Measurements from ENCODE around the gene FOXO3B.
A peak's percentile ranks its signal among the peaks of the same experiment; 100 is the strongest.
"Not testable (repeated sequence)": the region's sequence is repeated elsewhere in the genome, so short reads cannot be mapped to it uniquely, and the experiment has no call there.

Gene FOXO3B

GRCh38 chr17:18695143-18695542 is 13.0 kb upstream of the FOXO3B start:
- H3K9me3 ChIP-seq (ENCODE audit: control insufficient read depth in 1 of 2, low read length in 2 of 2); H3K27me3 ChIP-seq (ENCODE audit: low read depth, low read length); H3K4me3 ChIP-seq (ENCODE audit: low read depth in 1 of 2, low read length in 2 of 2); H3K36me3 ChIP-seq (ENCODE audit: control insufficient read depth in 1 of 2, insufficient read depth in 2 of 2, low read length in 2 of 2); H3K27ac ChIP-seq (ENCODE audit: low read length); H3K4me1 ChIP-seq (ENCODE audit: control insufficient read depth in 1 of 2, insufficient read depth in 2 of 2, low read length in 2 of 2): not testable (repeated sequence)

- H3K9me3 ChIP-seq (ENCODE audit: control insufficient read depth in 1 of 2, low read length in 2 of 2); H3K36me3 ChIP-seq (ENCODE audit: control insufficient read depth in 1 of 2, insufficient read depth in 2 of 2, low read length in 2 of 2); H3K27ac ChIP-seq (ENCODE audit: low read length); H3K4me1 ChIP-seq (ENCODE audit: control insufficient read depth in 1 of 2, insufficient read depth in 2 of 2, low read length in 2 of 2); H3K27me3 ChIP-seq (ENCODE audit: low read depth, low read length): not testable (repeated sequence)
- H3K4me3 ChIP-seq (ENCODE audit: low read depth in 1 of 2, low read length in 2 of 2): peak overlapping the region in 1 of 2 donors; percentile 45
These were observed 554 bp upstream of the FOXO3B start for GRCh38 chr17:18682668-18683067.

GRCh38 chr17:18677381-18677780 is 4.7 kb downstream of the FOXO3B start:
- H3K4me3 ChIP-seq (ENCODE audit: low read depth in 1 of 2, low read length in 2 of 2); H3K27me3 ChIP-seq (ENCODE audit: low read depth, low read length); H3K27ac ChIP-seq (ENCODE audit: low read length); H3K4me1 ChIP-seq (ENCODE audit: control insufficient read depth in 1 of 2, insufficient read depth in 2 of 2, low read length in 2 of 2); H3K36me3 ChIP-seq (ENCODE audit: control insufficient read depth in 1 of 2, insufficient read depth in 2 of 2, low read length in 2 of 2); H3K9me3 ChIP-seq (ENCODE audit: control insufficient read depth in 1 of 2, low read length in 2 of 2): not testable (repeated sequence)

- H3K9me3 ChIP-seq (ENCODE audit: control insufficient read depth in 1 of 2, low read length in 2 of 2); H3K27ac ChIP-seq (ENCODE audit: low read length); H3K4me3 ChIP-seq (ENCODE audit: low read depth in 1 of 2, low read length in 2 of 2); H3K36me3 ChIP-seq (ENCODE audit: control insufficient read depth in 1 of 2, insufficient read depth in 2 of 2, low read length in 2 of 2); H3K4me1 ChIP-seq (ENCODE audit: control insufficient read depth in 1 of 2, insufficient read depth in 2 of 2, low read length in 2 of 2); H3K27me3 ChIP-seq (ENCODE audit: low read depth, low read length): not testable (repeated sequence)
These were observed 5.2 kb downstream of the FOXO3B start for GRCh38 chr17:18676928-18677327.

GRCh38 chr17:18672395-18673227 is 9.5 kb downstream of the FOXO3B start:
- H3K27me3 ChIP-seq (ENCODE audit: low read depth, low read length); H3K27ac ChIP-seq (ENCODE audit: low read length); H3K4me1 ChIP-seq (ENCODE audit: control insufficient read depth in 1 of 2, insufficient read depth in 2 of 2, low read length in 2 of 2); H3K4me3 ChIP-seq (ENCODE audit: low read depth in 1 of 2, low read length in 2 of 2): not testable (repeated sequence)
- H3K9me3 ChIP-seq (ENCODE audit: control insufficient read depth in 1 of 2, low read length in 2 of 2): peaks cover 0 to 14% of the 10 kb centered on the region in 2 donors
- H3K36me3 ChIP-seq (ENCODE audit: control insufficient read depth in 1 of 2, insufficient read depth in 2 of 2, low read length in 2 of 2): peaks cover 0 to 27% of the 10 kb centered on the region in 2 donors

GRCh38 chr17:18668625-18669024 is 13.5 kb downstream of the FOXO3B start:
- Histone ChIP-seq H3K9me3 (ENCODE audit: control insufficient read depth in 1 of 2, low read length in 2 of 2) (peaks cover 0 to 19% of the 10 kb centered on the region in 2 donors), H3K36me3 (ENCODE audit: control insufficient read depth in 1 of 2, insufficient read depth in 2 of 2, low read length in 2 of 2) (peaks cover 0 to 27% of the 10 kb centered on the region in 2 donors)
- not testable (repeated sequence) for H3K4me1 ChIP-seq (ENCODE audit: control insufficient read depth in 1 of 2, insufficient read depth in 2 of 2, low read length in 2 of 2); H3K4me3 ChIP-seq (ENCODE audit: low read depth in 1 of 2, low read length in 2 of 2); H3K27me3 ChIP-seq (ENCODE audit: low read depth, low read length); H3K27ac ChIP-seq (ENCODE audit: low read length)

- H3K9me3 ChIP-seq (ENCODE audit: control insufficient read depth in 1 of 2, low read length in 2 of 2): peaks cover 0 to 25% of the 10 kb centered on the region in 2 donors
These were observed 14.6 kb downstream of the FOXO3B start for GRCh38 chr17:18667535-18667934.

GRCh38 chr17:18666326-18666725 is 15.8 kb downstream of the FOXO3B start:
- H3K27ac ChIP-seq (ENCODE audit: low read length); H3K4me1 ChIP-seq (ENCODE audit: control insufficient read depth in 1 of 2, insufficient read depth in 2 of 2, low read length in 2 of 2); H3K27me3 ChIP-seq (ENCODE audit: low read depth, low read length); H3K4me3 ChIP-seq (ENCODE audit: low read depth in 1 of 2, low read length in 2 of 2): not testable (repeated sequence)
- peaks cover 0 to 19% of the 10 kb centered on the region in 2 donors for H3K36me3 ChIP-seq (ENCODE audit: control insufficient read depth in 1 of 2, insufficient read depth in 2 of 2, low read length in 2 of 2)
- H3K9me3 ChIP-seq (ENCODE audit: control insufficient read depth in 1 of 2, low read length in 2 of 2): peaks cover 0 to 30% of the 10 kb centered on the region in 2 donors

More at GRCh38 chr17:18667535-18667934, 14.6 kb downstream of the FOXO3B start:
- H3K4me3 ChIP-seq (ENCODE audit: low read depth in 1 of 2, low read length in 2 of 2); H3K4me1 ChIP-seq (ENCODE audit: control insufficient read depth in 1 of 2, insufficient read depth in 2 of 2, low read length in 2 of 2); H3K27me3 ChIP-seq (ENCODE audit: low read depth, low read length); H3K27ac ChIP-seq (ENCODE audit: low read length): not testable (repeated sequence)
- H3K36me3 ChIP-seq (ENCODE audit: control insufficient read depth in 1 of 2, insufficient read depth in 2 of 2, low read length in 2 of 2): peaks cover 0 to 27% of the 10 kb centered on the region in 2 donors

GRCh38 chr17:18661924-18662624 is 20.0 kb downstream of the FOXO3B start:
- not testable (repeated sequence) for H3K27ac ChIP-seq (ENCODE audit: low read length)
- H3K9me3 ChIP-seq (ENCODE audit: control insufficient read depth in 1 of 2, low read length in 2 of 2): peaks cover 0 to 29% of the 10 kb centered on the region in 2 donors

GRCh38 chr17:18650094-18650493 is 32.0 kb downstream of the FOXO3B start:
- not testable (repeated sequence) for H3K27me3 ChIP-seq (ENCODE audit: low read depth, low read length); H3K4me1 ChIP-seq (ENCODE audit: control insufficient read depth in 1 of 2, insufficient read depth in 2 of 2, low read length in 2 of 2); H3K36me3 ChIP-seq (ENCODE audit: control insufficient read depth in 1 of 2, insufficient read depth in 2 of 2, low read length in 2 of 2); H3K4me3 ChIP-seq (ENCODE audit: low read depth in 1 of 2, low read length in 2 of 2); H3K9me3 ChIP-seq (ENCODE audit: control insufficient read depth in 1 of 2, low read length in 2 of 2); H3K27ac ChIP-seq (ENCODE audit: low read length)

More at GRCh38 chr17:18661924-18662624, 20.0 kb downstream of the FOXO3B start:
- peak overlapping the region in 1 of 2 donors; percentile 21 for H3K4me3 ChIP-seq (ENCODE audit: low read depth in 1 of 2, low read length in 2 of 2)
- not testable (repeated sequence) for H3K4me1 ChIP-seq (ENCODE audit: control insufficient read depth in 1 of 2, insufficient read depth in 2 of 2, low read length in 2 of 2); H3K27me3 ChIP-seq (ENCODE audit: low read depth, low read length); H3K36me3 ChIP-seq (ENCODE audit: control insufficient read depth in 1 of 2, insufficient read depth in 2 of 2, low read length in 2 of 2)

- not testable (repeated sequence) for H3K27ac ChIP-seq (ENCODE audit: low read length); H3K4me3 ChIP-seq (ENCODE audit: low read depth in 1 of 2, low read length in 2 of 2); H3K9me3 ChIP-seq (ENCODE audit: control insufficient read depth in 1 of 2, low read length in 2 of 2); H3K36me3 ChIP-seq (ENCODE audit: control insufficient read depth in 1 of 2, insufficient read depth in 2 of 2, low read length in 2 of 2); H3K27me3 ChIP-seq (ENCODE audit: low read depth, low read length); H3K4me1 ChIP-seq (ENCODE audit: control insufficient read depth in 1 of 2, insufficient read depth in 2 of 2, low read length in 2 of 2)
These were observed 37.8 kb downstream of the FOXO3B start, which contains the start of gene TBC1D28 for GRCh38 chr17:18644291-18644690. TBC1D28 (minus strand) TSS chr17:18644391; CDS start chr17:18641352, 3,039 bp downstream.

All from muscle layer of duodenum (tissue), 2 donors.